ENCODE results near the gene TFF3.

TFF3 gene

GRCh38 chr21:42266971-42267556 lies 48.1 kb downstream of the TFF3 start:
- no peak for DNase-seq (ENCODE audit: low read depth)

GRCh38 chr21:42265231-42265812 lies 49.9 kb downstream of the TFF3 start:
- no peak for DNase-seq (ENCODE audit: low read depth)

GRCh38 chr21:42264245-42265195 lies 50.7 kb downstream of the TFF3 start:
- DNase-seq (ENCODE audit: low read depth): no peak

- DNase-seq (ENCODE audit: low read depth): no peak
These were observed 51.5 kb downstream of the TFF3 start for GRCh38 chr21:42263591-42264131.

GRCh38 chr21:42262831-42263231 lies 52.4 kb downstream of the TFF3 start:
- no peak for DNase-seq (ENCODE audit: low read depth)

GRCh38 chr21:42261829-42262200 lies 53.4 kb downstream of the TFF3 start:
- no peak for DNase-seq (ENCODE audit: low read depth)
